Measurements from ENCODE around the gene NAALADL2.
"Not testable (repeated sequence)": the region's sequence is repeated elsewhere in the genome, so short reads cannot be mapped to it uniquely, and the experiment has no call there.

NAALADL2 gene

GRCh38 chr3:175144368-175144767 lies 285.2 kb downstream of the NAALADL2 start:
- DNase-seq (ENCODE audit: low read depth): no peak

- peak; percentile 10 for DNase-seq (ENCODE audit: low read depth)
Observed at GRCh38 chr3:175146258-175146657, 287.1 kb downstream of the NAALADL2 start.

GRCh38 chr3:175149675-175150074 lies 290.5 kb downstream of the NAALADL2 start:
- peak; percentile 9 for DNase-seq (ENCODE audit: low read depth)

GRCh38 chr3:175150812-175151401 lies 291.8 kb downstream of the NAALADL2 start:
- peak; percentile 2 for DNase-seq (ENCODE audit: low read depth)

- no peak for DNase-seq (ENCODE audit: low read depth)
Observed at GRCh38 chr3:175153595-175153994, 294.5 kb downstream of the NAALADL2 start.

- DNase-seq (ENCODE audit: low read depth): no peak
Observed at GRCh38 chr3:175155172-175155571, 296.0 kb downstream of the NAALADL2 start.

- DNase-seq (ENCODE audit: low read depth): no peak
Observed at GRCh38 chr3:175159202-175159601, 300.1 kb downstream of the NAALADL2 start.

- DNase-seq (ENCODE audit: low read depth): peak; percentile 2
Observed at GRCh38 chr3:175161291-175161690, 302.2 kb downstream of the NAALADL2 start.

- DNase-seq (ENCODE audit: low read depth): no peak
Observed at GRCh38 chr3:175163686-175164085, 304.6 kb downstream of the NAALADL2 start.

GRCh38 chr3:175173117-175173516 lies 314.0 kb downstream of the NAALADL2 start:
- not testable (repeated sequence) for DNase-seq (ENCODE audit: low read depth)

- no peak for DNase-seq (ENCODE audit: low read depth)
Observed at GRCh38 chr3:175176556-175176955, 317.4 kb downstream of the NAALADL2 start.

- no peak for DNase-seq (ENCODE audit: low read depth)
Observed at GRCh38 chr3:175179055-175179454, 319.9 kb downstream of the NAALADL2 start.

GRCh38 chr3:175184392-175184791 lies 325.3 kb downstream of the NAALADL2 start:
- DNase-seq (ENCODE audit: low read depth): no peak

GRCh38 chr3:175185903-175186302 lies 326.8 kb downstream of the NAALADL2 start:
- DNase-seq (ENCODE audit: low read depth): no peak

- DNase-seq (ENCODE audit: low read depth): peak; percentile 10
Observed at GRCh38 chr3:175186511-175186910, 327.4 kb downstream of the NAALADL2 start.

GRCh38 chr3:175187586-175187985 lies 328.5 kb downstream of the NAALADL2 start:
- DNase-seq (ENCODE audit: low read depth): peak; percentile 9

GRCh38 chr3:175192536-175192935 lies 333.4 kb downstream of the NAALADL2 start:
- no peak for DNase-seq (ENCODE audit: low read depth)

GRCh38 chr3:175193815-175194518 lies 334.8 kb downstream of the NAALADL2 start:
- peak; percentile 5 for DNase-seq (ENCODE audit: low read depth)

GRCh38 chr3:175198991-175199783 lies 340.1 kb downstream of the NAALADL2 start:
- no peak for DNase-seq (ENCODE audit: low read depth)

- peak; percentile 3 for DNase-seq (ENCODE audit: low read depth)
Observed at GRCh38 chr3:175199961-175200360, 340.8 kb downstream of the NAALADL2 start.

- peak; percentile 5 for DNase-seq (ENCODE audit: low read depth)
Observed at GRCh38 chr3:175200391-175201095, 341.4 kb downstream of the NAALADL2 start.

GRCh38 chr3:175207361-175207760 lies 348.2 kb downstream of the NAALADL2 start:
- peak; percentile 24 for DNase-seq (ENCODE audit: low read depth)
